GM21367 (cell line): ENCODE results near the gene METAP1D.
"Not testable (repeated sequence)": the region's sequence is repeated elsewhere in the genome, so short reads cannot be mapped to it uniquely, and the experiment has no call there.

Experiments
- ATAC-seq: cut with Tn5 transposase; IDR thresholded peaks from one replicate; pipeline ENCODE4 v1.9.1; 2021; ENCODE audit not compliant: unreplicated experiment

METAP1D gene

DNA sequence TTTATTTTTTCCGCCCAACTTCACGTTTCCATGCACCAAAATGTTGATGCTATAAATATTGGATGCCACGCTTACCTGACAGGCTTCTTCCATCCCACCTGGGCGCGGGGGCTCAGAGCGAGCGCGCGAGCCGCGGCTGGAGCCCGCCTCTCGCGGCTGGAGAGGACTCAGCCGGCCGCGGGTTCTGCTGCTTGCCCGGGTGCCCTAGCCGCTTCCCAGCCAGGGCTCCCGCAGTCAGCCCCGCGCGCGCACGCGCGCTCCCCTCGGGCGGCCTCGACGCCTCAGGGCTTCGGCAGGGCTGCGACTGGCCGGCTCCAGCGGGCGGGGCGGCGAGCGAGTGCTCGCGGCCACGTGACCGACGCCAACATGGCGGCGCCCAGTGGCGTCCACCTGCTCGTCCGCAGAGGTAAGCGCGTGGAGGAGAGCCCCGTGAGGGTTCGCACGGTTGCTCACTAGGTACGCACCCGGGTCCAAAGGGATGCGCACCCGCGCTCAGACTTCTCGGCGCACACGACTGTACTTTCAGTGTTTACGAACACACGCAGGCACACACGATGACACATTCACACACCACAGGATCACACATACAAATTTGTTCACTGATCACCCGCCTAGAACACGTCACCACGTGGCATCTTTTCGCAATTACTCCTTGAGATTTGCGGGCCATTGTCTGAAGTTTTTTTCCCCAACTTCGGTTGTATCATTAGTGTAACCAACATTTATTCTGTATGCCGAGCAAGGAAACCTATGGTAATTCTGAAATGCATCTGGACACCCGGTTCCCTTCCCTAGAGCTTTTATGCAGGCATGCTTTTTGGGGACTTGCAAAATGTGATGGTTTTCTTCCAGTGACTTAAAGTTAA, at the start of gene METAP1D:
TSS of gene METAP1D (plus strand) at position 350 of the 866 bp plus-strand sequence. CDS start at position 367, 17 bp downstream.
- ATAC-seq, result peak; percentile 96

DNA sequence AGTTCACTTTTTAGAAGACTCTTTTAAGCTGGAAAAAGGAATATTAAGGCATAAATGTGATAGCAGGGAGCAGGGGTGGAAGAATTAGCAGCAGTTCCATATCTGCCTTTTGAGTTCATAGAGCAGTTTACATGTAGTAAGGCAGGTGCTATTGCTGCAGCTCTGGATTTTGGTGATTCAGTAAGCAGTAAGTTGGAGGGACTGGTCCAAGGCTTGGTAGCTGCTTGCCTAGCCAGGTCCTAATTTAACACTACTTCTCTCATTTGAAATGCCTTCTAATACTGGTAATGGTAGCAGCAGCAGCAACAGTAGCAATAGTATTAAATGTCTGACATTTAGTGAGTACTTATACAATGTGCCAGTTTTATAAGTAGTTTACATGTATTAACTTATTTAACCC, 47.5 kb upstream of the METAP1D start:
- no peak for ATAC-seq

DNA sequence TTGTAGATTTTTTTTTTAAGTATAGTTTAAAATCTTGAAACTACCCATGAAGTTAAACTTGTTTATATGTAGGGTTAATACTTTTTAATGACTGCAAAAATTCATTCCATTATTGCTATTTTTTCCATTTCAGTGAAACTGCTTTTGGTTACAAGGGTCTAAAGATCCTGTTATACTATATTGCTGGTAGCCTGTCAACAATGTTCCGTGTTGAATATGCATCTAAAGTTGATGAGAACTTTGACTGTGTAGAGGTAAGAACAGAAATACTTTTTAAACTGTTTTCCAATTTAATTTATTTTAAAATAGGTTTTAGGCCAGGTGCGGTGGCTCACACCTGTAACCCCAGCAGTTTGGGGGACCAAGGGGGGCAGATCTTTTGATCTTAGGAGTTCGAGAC, 47.0 kb upstream of the METAP1D start:
- ATAC-seq, result no peak

DNA sequence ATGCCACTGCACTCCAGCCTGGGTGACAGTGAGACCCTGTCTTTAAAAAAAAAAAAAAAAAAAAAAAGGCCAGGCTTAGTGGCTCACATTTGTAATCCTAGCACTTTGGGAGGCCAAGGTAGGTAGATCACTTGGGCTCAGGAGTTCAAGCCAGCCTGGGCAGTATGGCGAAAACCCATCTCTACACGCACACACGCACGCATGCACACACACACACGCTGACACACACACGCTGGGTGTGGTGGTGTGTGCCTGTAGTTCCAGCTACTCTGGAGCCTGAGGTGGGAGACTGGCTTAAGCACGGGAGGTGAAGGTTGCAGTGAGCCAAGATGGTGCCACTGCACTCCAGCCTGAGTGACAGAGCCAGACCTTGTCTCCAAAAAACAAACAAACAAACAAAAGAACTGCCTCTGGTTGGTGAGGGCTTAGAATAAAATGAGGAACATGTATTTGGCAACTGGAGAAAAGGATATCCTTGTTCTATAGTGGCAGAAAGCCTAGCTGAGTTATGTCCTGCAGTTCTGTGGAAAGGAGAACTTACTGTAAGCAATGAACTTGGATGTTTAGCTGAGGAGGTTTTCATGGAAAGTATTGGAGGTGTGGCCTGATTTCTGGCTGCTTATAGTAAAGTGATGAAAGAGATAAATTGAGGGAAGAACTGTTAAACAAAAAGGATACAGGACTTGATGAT, 43.5 kb upstream of the METAP1D start:
- ATAC-seq, result no peak

DNA sequence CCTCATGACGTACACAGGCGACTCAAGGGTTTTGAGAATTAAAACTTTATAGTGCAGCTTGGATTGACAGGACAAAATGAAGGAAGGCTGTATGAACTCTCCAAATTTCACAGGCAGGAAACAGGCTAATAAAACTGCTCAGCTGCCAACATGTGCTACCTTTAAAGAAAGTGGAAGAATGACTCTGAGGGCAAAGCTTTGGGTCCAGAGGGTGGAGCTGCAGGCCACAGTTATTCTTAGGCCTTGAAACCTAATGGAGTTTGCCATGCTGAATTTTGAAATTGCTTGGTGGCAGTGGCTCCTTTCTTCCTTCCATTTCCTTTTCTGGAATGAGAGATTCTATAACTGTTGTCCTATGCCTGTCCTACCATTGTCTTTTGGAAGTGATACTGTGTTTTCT, 42.7 kb upstream of the METAP1D start:
- no peak for ATAC-seq

DNA sequence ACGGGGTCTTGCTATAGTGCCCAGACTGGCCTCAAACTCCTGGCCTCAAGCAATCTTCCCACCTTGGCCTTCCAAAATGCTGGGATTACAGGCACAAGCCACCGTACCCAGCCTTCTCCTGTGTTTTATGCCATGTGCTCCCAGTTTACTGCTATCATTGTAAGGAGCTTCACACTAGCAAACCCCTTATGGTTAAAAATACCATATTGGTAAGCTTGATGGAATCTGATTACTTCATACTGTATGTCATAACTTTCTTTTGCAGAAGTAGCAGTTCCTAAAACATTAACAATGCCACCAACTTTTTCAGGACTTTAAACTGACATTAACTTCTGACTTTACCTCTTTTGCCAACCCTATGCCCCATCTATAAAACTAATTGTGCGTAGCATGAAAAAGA, 41.3 kb upstream of the METAP1D start:
- ATAC-seq, result no peak

DNA sequence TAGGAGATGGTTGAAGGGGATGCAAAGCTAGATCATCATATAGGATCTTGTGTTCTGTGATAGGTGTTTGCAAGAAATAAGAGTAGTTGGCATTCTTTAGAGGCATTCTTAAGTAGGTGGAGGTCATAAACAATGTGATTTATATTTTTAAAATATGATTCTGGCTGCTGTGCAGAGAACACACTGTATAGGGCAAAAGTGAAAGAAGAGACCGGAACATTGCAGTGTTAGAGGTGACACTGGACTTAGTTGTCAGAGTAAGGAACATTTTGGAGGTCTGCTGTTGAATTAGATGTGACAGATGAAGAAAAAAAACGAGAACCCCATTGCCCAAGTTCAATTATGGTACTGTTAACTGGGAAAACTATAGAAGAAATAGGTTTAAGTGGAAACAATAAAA, 39.8 kb upstream of the METAP1D start:
- no peak for ATAC-seq

DNA sequence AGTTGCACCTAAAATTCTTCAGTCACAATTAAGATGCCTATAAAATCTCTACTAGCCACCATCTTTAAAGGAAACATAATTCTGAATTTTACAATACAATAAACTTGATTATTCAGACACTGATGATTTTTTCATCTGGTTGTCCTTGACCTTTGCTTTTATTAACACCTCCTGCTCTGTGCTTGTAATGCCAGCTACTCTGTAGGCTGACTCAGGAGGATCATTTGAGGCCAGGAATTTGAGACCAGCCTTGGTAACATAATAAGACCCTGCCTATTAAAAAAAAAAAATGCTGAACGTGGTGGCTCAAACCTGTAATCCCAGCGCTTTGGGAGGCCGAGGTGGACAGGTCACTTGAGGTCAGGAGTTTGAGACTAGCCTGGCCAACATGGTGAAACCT, 39.2 kb upstream of the METAP1D start:
- ATAC-seq, result no peak

DNA sequence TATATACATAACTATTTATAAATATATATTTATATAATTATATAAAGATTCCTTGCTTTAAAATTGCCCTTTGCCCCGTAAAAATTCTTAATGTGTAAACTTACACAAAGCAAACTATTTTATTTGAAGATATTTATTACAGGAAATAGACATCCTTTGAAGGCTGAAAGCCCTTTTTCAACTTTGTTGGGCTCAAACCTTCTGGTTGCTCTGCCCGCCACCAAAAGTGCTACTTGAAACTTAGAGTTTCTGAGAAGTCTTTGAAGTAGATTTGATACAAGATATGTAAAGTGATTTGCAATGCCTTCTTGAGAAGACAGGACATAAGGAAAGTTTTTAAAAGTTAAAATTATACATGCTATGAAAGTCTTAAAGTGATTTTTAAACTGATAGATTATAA, 36.6 kb upstream of the METAP1D start:
- no peak for ATAC-seq

DNA sequence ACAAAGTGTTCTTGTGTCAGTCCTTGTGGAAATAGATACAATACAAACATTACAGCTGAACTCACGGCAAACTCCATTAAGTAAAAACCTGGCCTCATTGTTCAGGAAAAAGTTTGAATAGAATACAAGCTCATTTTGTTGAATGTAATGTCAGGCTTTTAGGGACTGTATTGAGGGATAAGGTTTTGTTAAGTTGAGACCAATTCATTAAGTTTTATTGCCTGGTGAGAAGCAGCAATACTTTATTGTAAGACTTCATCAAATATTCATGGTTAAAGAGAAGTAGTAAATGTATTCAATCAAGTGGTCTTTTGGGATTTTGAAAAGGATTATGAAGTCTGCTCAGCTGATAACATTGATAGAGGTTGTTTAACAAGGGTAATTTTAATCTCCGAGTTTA, 35.4 kb upstream of the METAP1D start:
- no peak for ATAC-seq

DNA sequence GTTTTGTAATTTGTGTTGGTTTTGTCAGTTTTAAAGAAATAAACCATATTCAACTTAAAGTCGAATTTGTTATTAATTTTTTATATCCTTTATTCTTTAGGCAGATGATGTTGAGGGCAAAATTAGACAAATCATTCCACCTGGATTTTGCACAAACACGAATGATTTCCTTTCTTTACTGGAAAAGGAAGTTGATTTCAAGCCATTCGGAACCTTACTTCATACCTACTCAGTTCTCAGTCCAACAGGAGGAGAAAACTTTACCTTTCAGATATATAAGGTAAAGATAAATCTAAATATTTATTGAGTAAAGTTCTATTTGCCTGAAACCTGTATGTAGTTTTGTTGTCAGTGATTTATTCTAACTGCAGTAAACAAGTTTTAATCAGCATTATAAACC, 34.5 kb upstream of the METAP1D start:
- ATAC-seq, result no peak

DNA sequence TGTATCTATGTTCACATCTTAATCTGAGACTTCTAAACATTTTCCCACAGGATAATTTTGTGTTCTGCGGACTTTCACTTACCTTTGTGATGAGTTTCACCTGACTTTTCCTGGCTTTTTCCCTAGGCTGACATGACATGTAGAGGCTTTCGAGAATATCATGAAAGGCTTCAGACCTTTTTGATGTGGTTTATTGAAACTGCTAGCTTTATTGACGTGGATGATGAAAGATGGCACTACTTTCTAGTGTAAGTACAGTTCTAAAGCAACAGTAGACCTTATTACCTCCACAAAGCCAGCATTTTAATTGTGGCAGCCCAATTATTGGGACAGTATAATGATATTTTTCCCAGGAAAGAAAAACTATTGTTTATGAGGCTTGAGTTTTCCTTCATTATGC, 34.1 kb upstream of the METAP1D start:
- no peak for ATAC-seq

DNA sequence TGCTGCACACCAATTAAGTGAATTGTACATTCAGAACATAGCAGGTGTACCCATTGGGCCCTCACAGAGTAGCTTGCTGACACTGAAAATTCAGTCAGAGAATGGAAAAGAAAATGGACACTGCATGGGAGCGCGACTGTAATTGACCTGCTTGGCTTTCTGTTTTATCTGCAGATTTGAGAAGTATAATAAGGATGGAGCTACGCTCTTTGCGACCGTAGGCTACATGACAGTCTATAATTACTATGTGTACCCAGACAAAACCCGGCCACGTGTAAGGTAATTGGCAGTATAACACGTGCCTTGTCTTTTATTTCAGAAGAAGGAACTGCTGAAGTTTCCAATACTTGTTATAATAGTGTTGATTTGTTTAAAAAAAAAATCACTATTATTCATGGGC, 33.5 kb upstream of the METAP1D start:
- ATAC-seq, result no peak

DNA sequence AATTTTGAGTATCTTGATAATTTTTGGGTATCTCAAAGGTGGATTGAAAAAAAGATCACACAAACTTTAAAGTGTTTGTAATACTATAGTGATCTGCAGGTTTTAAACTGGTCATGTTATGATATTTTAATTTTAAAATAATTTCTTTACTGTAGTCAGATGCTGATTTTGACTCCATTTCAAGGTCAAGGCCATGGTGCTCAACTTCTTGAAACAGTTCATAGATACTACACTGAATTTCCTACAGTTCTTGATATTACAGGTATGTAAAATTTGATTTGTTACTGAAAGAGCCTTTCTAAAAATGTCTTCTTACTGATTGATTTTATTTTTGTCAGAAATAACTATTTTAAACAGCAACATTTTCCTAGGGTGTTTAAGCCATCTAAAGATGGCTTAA, 33.1 kb upstream of the METAP1D start:
- no peak for ATAC-seq

DNA sequence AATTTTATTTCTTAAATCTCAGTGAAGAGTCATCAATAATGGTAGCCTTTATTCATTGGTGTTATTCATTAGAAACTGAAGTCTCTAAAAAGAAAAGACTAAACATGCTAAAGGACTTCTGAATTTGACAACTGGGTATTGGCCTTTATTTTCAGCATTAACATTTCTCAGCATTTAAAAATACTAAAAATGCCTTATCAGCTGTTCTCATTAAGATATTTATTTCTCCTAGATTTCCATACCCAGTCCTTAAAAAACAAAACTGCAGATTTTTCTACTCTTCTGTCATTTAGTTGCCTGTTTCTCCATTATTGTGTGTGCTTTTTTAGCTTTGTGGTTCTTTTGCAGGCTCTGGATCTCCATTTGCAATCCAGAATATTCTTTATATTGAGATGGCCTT, 31.2 kb upstream of the METAP1D start:
- ATAC-seq, result no peak

DNA sequence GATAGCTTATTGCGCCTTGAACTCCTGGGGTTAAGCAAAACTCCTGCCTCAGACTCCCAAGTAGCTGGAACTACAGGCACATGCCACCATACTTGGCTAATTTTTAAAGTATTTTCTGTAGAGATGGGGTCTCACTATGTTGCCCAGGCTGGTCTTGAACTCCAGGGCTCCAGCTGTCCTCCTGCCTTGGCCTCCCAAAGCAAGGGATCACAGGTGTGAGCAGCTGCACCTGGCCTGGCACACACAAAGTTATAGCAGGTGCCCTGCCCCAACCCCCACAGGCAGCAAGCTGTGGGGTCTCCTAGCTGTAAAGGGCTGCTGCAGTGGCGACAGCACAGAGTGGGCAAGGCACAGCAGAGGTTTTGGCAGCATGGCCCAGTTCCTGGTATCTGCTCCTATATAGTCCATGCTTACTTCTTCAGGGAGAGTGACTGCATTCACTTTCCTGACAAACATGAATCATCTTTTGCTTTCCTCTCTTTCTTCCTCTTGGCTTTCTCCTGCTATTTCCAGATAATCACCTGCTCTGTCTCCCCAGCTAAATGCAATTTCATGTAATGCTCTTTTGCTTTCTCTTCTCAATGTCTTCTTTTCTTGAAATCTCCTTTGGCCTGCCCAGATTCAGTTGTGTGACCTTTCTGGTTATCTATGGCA, 27.3 kb upstream of the METAP1D start:
- ATAC-seq, result no peak

DNA sequence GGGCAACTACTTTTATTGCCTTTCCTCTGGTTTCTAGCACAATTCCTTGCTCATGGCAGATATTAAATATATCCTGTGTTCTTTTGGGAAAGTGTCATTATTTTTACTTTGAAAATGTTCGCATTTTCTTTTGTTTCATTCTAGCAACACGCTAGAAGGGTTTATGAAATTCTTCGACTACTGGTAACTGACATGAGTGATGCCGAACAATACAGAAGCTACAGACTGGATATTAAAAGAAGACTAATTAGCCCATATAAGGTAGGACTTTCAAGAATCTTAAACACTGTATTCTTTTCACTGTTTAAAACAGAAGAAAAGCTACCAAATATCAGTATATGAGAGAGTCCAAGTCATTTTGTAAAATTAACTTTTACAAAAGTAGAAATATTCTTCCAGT, 20.6 kb upstream of the METAP1D start:
- ATAC-seq, result no peak

DNA sequence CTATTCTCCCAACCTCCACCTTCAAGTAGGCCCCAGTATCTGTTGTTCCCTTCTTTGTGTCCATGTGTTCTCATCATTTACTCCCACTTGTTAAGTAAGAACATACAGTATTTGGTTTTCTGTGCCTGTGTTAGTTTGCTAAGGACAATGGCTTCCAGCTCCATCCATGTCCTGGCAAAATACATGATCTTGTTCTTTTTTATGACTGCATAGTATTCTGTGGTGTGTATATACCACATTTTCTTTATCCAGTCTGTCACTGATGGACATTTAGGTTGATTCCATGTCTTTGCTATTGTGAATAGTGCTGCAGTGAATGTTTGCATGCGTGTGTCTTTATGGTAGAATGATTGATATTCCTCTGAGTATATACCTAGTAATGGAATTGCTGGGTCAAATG, 15.8 kb upstream of the METAP1D start:
- ATAC-seq, result not testable (repeated sequence)

DNA sequence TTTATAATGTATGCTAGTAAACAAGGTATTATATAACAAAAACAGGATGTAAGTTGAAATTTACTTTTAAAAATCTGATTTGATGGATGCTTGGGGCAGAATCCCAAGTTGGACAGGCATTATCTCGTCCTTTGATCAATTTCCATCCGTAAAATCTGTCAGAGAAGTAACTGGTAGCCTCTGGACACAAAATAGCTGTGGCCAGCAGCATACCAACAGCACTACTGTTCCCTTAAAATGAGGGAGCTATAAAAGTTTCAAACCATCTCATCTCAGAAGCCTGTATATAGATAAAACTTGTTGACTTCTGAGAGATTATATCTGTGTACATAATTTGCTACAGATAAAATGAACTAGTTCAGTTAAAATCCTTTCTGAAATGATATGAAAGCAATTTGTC, 14.7 kb upstream of the METAP1D start:
- ATAC-seq, result no peak

DNA sequence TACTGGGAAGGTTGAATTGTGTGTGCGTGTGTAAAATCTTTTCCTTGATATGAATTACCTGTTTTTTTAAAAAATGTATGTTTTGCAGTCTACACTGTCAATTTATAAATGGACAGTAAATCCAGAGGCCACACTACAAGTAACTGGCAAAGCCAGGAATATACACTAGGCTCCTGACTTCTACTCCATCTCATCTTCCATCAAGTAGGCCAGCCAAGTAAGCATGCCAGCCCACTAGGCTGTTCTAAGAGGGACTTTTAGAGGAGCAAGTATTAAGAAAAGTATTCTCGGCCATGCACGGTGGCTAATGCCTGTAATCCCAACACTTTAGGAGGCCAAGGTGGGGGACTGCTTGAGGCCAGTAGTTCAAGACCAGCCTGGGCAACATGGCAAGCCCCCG, 13.0 kb upstream of the METAP1D start:
- ATAC-seq, result no peak

DNA sequence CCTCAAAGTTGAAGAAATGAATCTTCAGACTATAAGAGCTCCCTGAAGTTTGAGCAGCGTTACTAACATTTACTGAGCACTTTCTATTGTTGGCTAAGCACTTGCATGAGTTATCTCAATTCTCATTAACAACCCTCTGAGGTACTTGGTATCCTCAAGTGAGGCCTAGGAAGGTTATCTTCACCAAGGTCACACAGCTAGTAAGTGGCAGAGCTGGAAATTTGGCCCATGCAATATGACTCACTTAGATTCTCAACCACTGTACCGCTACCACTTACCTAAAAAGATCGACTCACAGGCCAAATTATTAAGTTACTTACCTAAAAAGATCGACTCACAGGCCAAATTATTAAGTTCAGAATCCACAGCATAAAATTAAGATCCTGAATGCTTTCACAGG, 8.7 kb upstream of the METAP1D start:
- no peak for ATAC-seq

DNA sequence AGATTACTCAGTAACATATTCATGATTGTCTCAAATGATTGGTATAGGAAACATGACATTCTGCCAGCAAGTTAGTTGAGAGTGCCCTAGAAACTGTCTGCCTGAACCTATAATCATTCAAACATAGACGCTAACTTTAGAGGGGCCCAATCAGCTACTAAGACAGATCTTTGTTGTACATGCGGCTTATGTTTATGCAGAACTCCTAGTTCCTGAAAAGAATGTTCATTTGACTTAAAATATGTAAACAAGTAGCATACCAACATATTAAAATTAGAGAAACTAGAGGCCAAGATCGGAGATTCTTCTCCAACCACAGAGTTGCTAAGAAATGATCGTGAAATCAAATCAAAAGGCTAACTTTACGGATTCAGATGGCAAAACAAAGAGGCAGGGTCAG, 4.2 kb upstream of the METAP1D start:
- ATAC-seq, result no peak
